Measurements from ENCODE around the gene NDC80. TPM values are rescaled to one million over a fixed set of nuclear protein-coding genes. Genes with fewer than 3 reads are reported as not detected.

NDC80 gene
- total RNA-seq, 1 experiment from 2014 or later: 89.2 TPM

DNA sequence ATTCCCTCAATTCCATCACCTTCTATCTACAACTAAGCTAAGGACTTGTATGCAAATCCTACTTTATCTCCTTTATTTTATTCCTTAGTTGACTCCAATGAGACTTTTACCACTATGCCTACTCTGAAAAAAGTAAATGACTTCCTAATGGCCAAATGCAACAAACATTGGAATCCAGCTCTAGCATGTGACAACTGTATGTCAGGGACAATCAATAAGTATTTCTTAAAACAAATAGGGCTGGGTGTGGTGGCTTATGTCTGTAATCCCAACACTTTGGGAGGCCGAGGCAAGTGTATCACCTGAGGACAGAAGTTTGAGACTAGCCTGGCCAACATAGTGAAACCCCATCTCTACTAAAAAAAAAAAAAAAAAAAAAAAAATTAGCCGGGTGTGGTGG, 21.9 kb upstream of the NDC80 start:
- H3K79me2 ChIP-seq (ENCODE audit: low read depth): no peaks in the 10 kb centered on the region
- no peaks in the 10 kb centered on the region for H3F3A ChIP-seq (ENCODE audit: insufficient read depth, low read depth)
- no peaks in the 10 kb centered on the region for H3K9me2 ChIP-seq (ENCODE audit: insufficient read depth)
- H3K4me3 ChIP-seq: no peak overlapping the region
- peaks cover 6% of the 10 kb centered on the region; the same call in 1 of the 2 replicates for H3K36me3 ChIP-seq (ENCODE audit: low read depth)
- TF ChIP-seq CTCF (conservative IDR thresholded peaks at IDR 0.05): no peak
- TF ChIP-seq EZH2 (IDR thresholded peaks at IDR 0.05; ENCODE audit: low read depth): no peak
- no peaks in the 10 kb centered on the region for H3K4me1 ChIP-seq (replicated peaks; ENCODE audit: insufficient read depth)
- no peak overlapping the region for H2AFZ ChIP-seq
- BruUV-seq (replicated peaks): no TSS peak
- H3K4me2 ChIP-seq: no peak overlapping the region
- no peak for DNase-seq
- CTCF ChIA-PET: interaction anchor here (0.5 kb wide), 1 partner anchor 696 kb away, joined by 3 read pairs; no protein-coding TSS in a partner anchor
- H4K20me1 ChIP-seq (ENCODE audit: insufficient read depth): no peaks in the 10 kb centered on the region
- no peaks in the 10 kb centered on the region for H3K27me3 ChIP-seq (ENCODE audit: insufficient read depth, low read depth)
- POLR2A ChIA-PET (ENCODE audit: unreplicated experiment): no interaction called here
- H3K27ac ChIP-seq: no peak overlapping the region
- intact Hi-C loops (cut with micrococcal nuclease; ENCODE audit: unreplicated experiment): loop anchor here (5.0 kb wide), 1 partner anchor 1927 kb away; no protein-coding TSS in a partner anchor
- H3K9me3 ChIP-seq (ENCODE audit: insufficient read depth, low read depth): no peaks in the 10 kb centered on the region

DNA sequence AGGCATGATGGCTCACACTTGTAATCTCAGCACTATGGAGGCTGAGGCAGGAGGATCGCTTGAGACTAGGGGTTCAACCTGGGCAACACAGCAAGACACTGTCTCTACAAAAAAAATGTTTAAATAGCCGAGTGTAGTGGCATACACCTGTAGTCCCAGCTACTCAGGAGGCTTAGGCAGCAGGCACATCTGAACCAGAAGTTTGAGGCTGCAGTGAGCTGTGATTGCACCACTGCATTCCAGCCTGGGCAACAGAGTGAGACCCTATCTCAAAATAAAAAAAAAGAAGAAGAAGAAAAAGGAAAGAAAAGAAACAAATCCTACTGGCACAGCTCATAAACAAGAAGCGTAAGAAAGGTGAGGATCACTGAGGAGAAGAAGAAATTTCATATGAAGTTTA, 19.9 kb upstream of the NDC80 start:
- Histone ChIP-seq H3K27me3 (ENCODE audit: insufficient read depth, low read depth) (no peaks in the 10 kb centered on the region), H4K20me1 (ENCODE audit: insufficient read depth) (no peaks in the 10 kb centered on the region), H3K36me3 (ENCODE audit: low read depth) (peaks cover 5% of the 10 kb centered on the region; the same call in 1 of the 2 replicates), H3K4me1 (replicated peaks; ENCODE audit: insufficient read depth) (no peaks in the 10 kb centered on the region), H3K79me2 (ENCODE audit: low read depth) (no peaks in the 10 kb centered on the region), H3K27ac (no peak overlapping the region), H3K4me3 (no peak overlapping the region), H3F3A (ENCODE audit: insufficient read depth, low read depth) (no peaks in the 10 kb centered on the region), H2AFZ (no peak overlapping the region), H3K9me3 (ENCODE audit: insufficient read depth, low read depth) (no peaks in the 10 kb centered on the region), H3K4me2 (no peak overlapping the region), H3K9me2 (ENCODE audit: insufficient read depth) (no peaks in the 10 kb centered on the region)
- TF ChIP-seq CTCF (conservative IDR thresholded peaks at IDR 0.05): no peak
- no peak for TF ChIP-seq EZH2 (IDR thresholded peaks at IDR 0.05; ENCODE audit: low read depth)
- intact Hi-C loops (cut with micrococcal nuclease; ENCODE audit: unreplicated experiment): no loop called here
- BruUV-seq (replicated peaks): no TSS peak
- DNase-seq: no peak
- ChIA-PET POLR2A (ENCODE audit: unreplicated experiment) (interaction anchor here (0.7 kb wide), 1 partner anchor 109 kb away, joined by 4 read pairs; no protein-coding TSS in a partner anchor), CTCF (no interaction called here)

- H4K20me1 ChIP-seq (ENCODE audit: insufficient read depth): no peaks in the 10 kb centered on the region
- CTCF ChIA-PET: no interaction called here
- POLR2A ChIA-PET (ENCODE audit: unreplicated experiment): no interaction called here
These were observed 16.7 kb upstream of the NDC80 start for GRCh38 chr18:2554696-2555095.

More at GRCh38 chr18:2554696-2555095, 16.7 kb upstream of the NDC80 start:
- Histone ChIP-seq H3F3A (ENCODE audit: insufficient read depth, low read depth) (no peaks in the 10 kb centered on the region), H2AFZ (no peak overlapping the region), H3K79me2 (ENCODE audit: low read depth) (no peaks in the 10 kb centered on the region), H3K27me3 (ENCODE audit: insufficient read depth, low read depth) (no peaks in the 10 kb centered on the region), H3K9me3 (ENCODE audit: insufficient read depth, low read depth) (no peaks in the 10 kb centered on the region), H3K4me2 (no peak overlapping the region), H3K36me3 (ENCODE audit: low read depth) (no peaks in the 10 kb centered on the region), H3K4me3 (no peak overlapping the region), H3K9me2 (ENCODE audit: insufficient read depth) (no peaks in the 10 kb centered on the region), H3K4me1 (replicated peaks; ENCODE audit: insufficient read depth) (no peaks in the 10 kb centered on the region), H3K27ac (no peak overlapping the region)
- TF ChIP-seq EZH2 (IDR thresholded peaks at IDR 0.05; ENCODE audit: low read depth) (no peak), CTCF (conservative IDR thresholded peaks at IDR 0.05) (no peak)
- intact Hi-C loops (cut with micrococcal nuclease; ENCODE audit: unreplicated experiment): no loop called here
- BruUV-seq (replicated peaks): no TSS peak
- no peak for DNase-seq

Data from PC-9 (cell line).